Ovary (tissue), 3 donors: Measurements from ENCODE around the gene MAGEB17.

Source experiments
- EP300 ChIP-seq: sonication (generic); formaldehyde crosslinking; IDR thresholded peaks from one replicate; pipeline ENCODE4 v1.6.1; 2017; ENCODE audit warnings: antibody characterized with exemption
- POLR2A ChIP-seq: fragments of 450-650 bp; IDR thresholded peaks from one replicate; pipeline ENCODE4 v1.6.1; 2017; ENCODE audit warnings: antibody characterized with exemption, mild to moderate bottlenecking, moderate library complexity
- TF ChIP-seq, protein P1 (sequence below), 3 donors: fragments of 450-650 bp in 2 of 3; fragments of 200-600 bp in 1 of 3; IDR thresholded peaks; one replicate each; pipeline versions ENCODE4 v1.5.1 to v1.8.0; 2016 to 2022; ENCODE audit warnings: antibody characterized with exemption in 3 of 3, mild to moderate bottlenecking in 1 of 3
- donor health status: DM: no; HTN: no; CAD: no.

- TF ChIP-seq, protein P1, sequence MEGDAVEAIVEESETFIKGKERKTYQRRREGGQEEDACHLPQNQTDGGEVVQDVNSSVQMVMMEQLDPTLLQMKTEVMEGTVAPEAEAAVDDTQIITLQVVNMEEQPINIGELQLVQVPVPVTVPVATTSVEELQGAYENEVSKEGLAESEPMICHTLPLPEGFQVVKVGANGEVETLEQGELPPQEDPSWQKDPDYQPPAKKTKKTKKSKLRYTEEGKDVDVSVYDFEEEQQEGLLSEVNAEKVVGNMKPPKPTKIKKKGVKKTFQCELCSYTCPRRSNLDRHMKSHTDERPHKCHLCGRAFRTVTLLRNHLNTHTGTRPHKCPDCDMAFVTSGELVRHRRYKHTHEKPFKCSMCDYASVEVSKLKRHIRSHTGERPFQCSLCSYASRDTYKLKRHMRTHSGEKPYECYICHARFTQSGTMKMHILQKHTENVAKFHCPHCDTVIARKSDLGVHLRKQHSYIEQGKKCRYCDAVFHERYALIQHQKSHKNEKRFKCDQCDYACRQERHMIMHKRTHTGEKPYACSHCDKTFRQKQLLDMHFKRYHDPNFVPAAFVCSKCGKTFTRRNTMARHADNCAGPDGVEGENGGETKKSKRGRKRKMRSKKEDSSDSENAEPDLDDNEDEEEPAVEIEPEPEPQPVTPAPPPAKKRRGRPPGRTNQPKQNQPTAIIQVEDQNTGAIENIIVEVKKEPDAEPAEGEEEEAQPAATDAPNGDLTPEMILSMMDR (IDR thresholded peaks at IDR 0.05), result no peak
- TF ChIP-seq POLR2A (no peak), EP300 (no peak)
Observed at GRCh38 chrX:16140983-16141382, 26.3 kb upstream of the MAGEB17 start.
